ENCODE results near the gene HACL1.

HACL1 gene

GRCh38 chr3:15514663-15515340 lies 86.6 kb downstream of the HACL1 start:
- TF ChIP-seq GATA1 (IDR thresholded peaks at IDR 0.05; ENCODE audit: low read depth, low read length) (no peak), POLR2A (IDR thresholded peaks at IDR 0.05; ENCODE audit: low read length) (no peak)
- DNase-seq, result no peak

DNA sequence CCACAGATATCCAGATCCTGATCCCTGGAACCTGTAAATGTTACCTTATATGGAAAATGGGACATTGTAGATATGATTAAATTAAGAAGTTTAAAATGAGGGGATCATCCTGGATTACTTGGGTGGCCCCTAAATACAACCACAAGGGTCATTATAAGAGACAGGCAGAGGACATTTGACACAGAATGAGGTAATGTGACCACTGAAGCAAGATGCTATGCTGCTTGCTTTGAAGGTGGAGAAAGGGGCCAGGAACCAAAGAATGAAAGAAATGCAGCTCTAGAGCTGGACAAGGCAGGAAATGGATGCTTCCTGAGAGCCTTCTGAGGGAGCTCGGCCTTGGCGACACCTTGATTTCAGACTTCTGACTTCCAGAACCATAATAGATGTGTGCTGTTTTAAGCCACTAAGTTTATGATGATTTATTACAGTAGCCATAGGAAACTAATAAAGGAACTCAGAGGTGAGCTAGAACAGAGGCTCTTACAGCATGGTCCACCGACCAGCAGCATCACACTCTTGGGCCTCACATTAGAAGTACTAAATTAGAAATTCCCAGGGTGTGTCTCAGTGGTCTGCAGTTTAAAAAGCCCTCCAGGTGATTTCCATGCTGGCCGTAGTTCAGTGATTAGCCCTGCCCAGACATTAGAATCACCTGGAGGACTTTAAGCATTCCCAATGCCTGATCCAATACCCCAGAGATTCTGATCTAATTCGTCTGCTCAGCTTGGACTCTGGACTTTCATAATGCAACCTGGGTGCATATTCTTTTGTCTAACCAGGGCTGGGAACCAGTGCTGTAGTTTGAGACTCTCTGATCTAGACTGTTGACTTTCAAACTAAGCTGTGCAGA lies 87.3 kb downstream of the HACL1 start:
- TF ChIP-seq GATA1 (IDR thresholded peaks at IDR 0.05; ENCODE audit: low read depth, low read length) (no peak), POLR2A (IDR thresholded peaks at IDR 0.05; ENCODE audit: low read length) (no peak)
- no peak for DNase-seq

GRCh38 chr3:15513116-15513515 lies 88.3 kb downstream of the HACL1 start:
- TF ChIP-seq POLR2A (IDR thresholded peaks at IDR 0.05; ENCODE audit: low read length) (no peak), GATA1 (IDR thresholded peaks at IDR 0.05; ENCODE audit: low read depth, low read length) (no peak)
- DNase-seq, result no peak

DNA sequence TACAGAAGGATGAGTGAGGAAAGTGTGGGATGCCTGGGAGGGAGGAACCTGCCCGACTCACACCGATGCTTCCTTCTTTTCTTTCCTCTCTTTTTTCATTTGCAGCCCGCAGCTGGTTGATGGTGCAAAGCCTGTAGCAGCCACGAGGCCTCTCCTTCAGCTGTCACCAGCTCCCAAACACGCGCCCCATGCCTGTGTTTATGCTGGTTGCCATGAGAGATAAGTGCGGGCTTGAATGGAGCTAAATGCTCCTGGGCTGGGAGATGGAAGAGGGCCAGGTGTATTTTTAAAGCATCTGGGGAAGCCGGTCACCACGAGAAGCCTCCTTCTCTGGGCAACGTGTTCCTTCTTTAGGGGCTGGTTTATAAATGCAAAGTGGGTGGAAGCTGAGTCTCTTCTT lies 89.2 kb downstream of the HACL1 start:
- DNase-seq, result no peak
- TF ChIP-seq GATA1 (IDR thresholded peaks at IDR 0.05; ENCODE audit: low read depth, low read length) (no peak), POLR2A (IDR thresholded peaks at IDR 0.05; ENCODE audit: low read length) (no peak)

DNA sequence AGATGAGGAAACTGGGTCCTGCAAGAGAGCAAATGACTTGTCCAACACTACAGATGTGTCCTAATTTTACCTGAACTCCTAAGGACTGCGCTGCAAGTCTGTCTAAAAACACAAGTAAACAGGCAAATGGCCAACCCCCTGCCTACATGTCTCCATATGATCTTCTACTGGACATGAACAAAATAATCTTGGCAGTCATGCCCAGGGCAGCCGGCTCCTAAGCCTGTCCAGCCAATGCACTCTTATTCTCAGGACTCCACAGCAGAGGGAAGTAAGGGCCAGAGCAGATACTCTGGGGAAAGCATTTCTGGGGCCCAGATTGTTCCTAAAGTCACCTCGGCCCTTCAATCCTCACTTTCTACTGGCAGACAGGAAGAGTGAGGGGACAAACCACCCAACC lies 90.2 kb downstream of the HACL1 start:
- TF ChIP-seq POLR2A (IDR thresholded peaks at IDR 0.05; ENCODE audit: low read length), result no peak
- no peak for TF ChIP-seq GATA1 (IDR thresholded peaks at IDR 0.05; ENCODE audit: low read depth, low read length)
- no peak for DNase-seq

Data from erythroblast (primary cell).